Lung microvascular endothelial cell (primary cell): ENCODE results near the gene PSRC1. TPM values are rescaled to one million over a fixed set of nuclear protein-coding genes. Genes with fewer than 3 reads are reported as not detected.
A peak's percentile ranks its signal among the peaks of the same experiment; 100 is the strongest.
"Not testable (repeated sequence)": the region's sequence is repeated elsewhere in the genome, so short reads cannot be mapped to it uniquely, and the experiment has no call there.

Source experiments
- DNase-seq, 2 donors: peaks; one replicate each; pipeline versions ENCODE4 v3.0.0 to v3.0.0-alpha.2; 2010; ENCODE audit warnings: low read depth in 2 of 2
- total RNA-seq: library from RNA; depleted of rRNA; stranded (reverse); fragments of >200 nt; gene quantifications from 2 replicates; pipeline ENCODE4 v1.2.1, GENCODE V29; 2014

PSRC1 gene
- 0.79 and 2.8 TPM in 2 replicates for total RNA-seq

DNA sequence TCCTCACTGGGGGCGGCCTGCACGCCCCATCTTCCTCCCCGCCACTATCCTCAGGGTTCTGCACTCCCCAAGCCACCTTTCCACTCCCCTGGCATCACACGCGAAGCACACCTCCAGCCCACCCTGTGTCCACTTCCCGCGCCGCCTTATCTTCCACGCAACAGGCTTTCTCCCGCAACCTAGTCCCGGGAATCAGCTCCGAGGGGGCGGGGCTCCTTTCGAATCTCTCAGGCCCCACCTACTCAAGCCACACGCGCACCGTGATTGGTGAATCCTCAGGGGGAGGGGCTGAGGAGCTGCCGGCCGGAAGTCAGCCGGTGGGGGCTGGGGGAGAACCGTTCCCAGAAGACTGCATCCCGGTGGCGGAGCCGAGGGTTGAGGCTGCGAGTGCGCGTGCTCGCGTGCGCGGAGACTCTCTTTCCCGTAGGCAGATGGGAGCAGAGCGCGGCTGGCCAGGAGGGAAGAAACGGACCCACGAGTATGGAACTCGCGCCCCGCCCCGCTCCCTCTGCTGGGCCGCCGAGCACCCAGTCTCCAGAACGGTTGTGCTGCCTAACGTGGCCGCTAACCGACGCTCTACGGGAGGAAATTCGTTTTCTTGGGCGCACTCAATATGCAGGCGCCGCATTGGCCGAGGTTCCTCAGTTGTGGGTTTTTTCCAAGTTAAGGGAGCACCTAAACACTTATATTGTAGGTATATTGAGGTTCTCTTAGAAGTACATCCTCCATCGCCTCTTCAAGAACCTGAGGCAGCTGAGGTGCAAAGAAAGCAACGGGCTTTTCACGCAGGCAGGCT lies at the start of gene PSRC1:
Gene PSRC1, minus strand, starts transcription at position 194 of the 796 bp plus-strand sequence.
- DNase-seq = peak; percentile 87 to 96

DNA sequence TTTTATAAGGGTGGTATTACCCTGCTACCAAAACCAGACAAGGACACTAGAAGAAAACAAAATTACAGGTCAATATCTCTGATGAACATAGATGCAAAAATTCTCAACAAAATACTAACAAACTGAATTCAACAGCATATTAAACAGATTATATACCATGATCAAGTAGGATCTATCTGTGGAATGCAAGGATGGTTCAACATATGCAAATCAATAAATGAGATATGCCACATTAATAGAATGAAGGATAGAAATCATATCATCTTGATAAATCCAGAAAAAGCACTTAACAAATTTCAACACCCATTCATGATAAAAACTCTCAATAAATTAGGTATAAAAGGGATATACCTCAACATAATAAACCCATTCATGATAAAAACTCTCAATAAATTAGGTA lies 48.2 kb upstream of the PSRC1 start:
- DNase-seq = no peak

DNA sequence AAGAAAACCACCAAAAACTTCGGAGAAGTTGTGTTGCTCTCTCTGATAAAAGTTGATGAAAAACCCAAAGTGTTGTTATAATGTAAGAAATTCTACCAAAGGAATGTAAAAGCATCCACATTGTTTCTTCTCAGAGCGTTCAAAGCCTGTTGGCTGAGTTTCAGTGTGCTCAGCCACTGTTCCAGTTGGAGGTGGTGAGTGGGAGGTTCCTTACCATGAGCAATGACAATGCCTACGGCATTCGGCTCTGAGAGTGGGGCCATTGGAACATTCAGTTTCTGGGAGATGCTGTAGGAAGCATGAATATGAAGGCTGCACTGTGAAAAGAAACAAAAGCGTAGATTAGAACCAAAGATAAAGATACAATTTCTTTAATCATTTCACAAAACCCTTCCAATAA lies 44.3 kb upstream of the PSRC1 start:
- no peak for DNase-seq

DNA sequence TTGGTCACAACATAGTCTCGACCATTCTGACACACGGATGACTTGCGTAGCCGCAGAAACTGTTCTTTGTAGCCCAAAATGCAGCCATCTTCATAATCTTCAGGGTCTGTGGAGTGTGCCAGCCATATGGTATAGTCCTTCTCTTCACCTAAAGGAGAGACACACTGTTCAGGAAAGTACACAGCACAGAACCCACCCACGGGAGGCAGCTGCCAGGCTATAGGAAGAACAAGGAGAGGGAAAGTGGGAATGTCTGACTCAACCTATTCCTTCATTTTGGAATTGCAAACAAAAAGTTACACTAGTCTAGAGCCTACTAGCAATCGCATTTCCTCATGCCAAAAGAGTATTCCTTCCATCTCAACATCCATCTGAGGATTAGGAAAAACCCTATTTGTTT lies 40.0 kb upstream of the PSRC1 start:
- no peak for DNase-seq

DNA sequence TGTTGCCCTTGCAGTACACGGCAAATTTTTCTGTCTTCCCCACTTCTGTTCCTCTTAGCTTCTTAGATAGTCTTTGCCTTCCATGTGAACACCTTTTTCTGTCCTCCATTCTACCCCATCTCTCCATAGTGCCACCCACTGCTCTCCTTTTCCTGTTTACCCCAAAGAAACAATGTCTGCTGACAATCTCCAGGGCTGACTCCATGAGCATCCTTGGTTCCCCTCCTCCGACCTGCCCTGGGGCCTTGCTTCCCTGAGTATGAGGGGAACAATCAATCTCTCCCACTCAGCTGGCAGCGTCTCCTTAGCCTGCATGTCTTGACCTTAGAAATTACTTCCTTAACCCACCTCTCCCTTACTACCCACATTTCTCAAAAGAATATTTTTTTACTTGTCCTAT lies 36.2 kb upstream of the PSRC1 start:
- DNase-seq = no peak

DNA sequence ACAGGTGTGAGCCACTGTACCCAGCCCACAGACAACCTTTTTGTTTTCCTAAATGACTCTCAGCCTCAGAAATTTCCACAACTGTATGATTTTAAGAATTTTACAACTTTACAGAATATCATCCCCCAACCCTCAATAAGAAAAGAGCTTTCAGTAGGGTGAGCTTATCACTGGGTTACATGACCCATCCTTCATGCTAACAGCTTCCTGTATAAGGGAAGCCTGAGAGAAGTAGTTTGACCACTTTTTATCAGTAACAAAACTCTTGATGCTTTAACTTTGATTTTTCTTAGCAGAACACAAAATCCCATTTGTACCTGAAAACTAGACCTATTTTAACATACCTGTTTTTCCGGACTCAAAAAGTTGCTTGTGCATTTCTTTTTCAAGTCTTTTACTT lies 33.6 kb upstream of the PSRC1 start:
- DNase-seq = no peak

- no peak for DNase-seq
Observed at GRCh38 chr1:109315288-109315687, 32.3 kb upstream of the PSRC1 start.

DNA sequence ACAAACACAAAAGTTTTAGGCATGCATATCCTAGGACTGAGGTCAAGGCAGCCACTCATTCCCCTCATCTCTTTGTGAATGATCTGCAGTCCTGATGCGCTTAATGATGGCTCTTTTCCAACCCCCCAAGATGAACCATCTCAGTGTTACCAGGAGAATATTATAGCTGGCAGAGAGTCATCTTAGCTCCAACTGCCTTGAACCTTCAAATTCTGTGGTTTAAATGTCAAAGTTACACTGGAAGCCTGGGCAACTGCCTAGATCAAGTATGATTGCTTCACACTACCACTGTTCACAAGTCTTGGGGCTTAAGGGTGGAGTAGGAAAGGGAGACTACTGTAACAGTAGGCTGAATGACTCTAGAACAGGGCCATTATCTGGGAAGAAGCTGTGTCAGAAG lies 31.9 kb upstream of the PSRC1 start:
- no peak for DNase-seq

GRCh38 chr1:109312978-109313775 lies 30.2 kb upstream of the PSRC1 start:
- no peak for DNase-seq

- DNase-seq = no peak
Observed at GRCh38 chr1:109312246-109312645, 29.3 kb upstream of the PSRC1 start.

- DNase-seq = no peak
Observed at GRCh38 chr1:109309347-109309746, 26.4 kb upstream of the PSRC1 start.

DNA sequence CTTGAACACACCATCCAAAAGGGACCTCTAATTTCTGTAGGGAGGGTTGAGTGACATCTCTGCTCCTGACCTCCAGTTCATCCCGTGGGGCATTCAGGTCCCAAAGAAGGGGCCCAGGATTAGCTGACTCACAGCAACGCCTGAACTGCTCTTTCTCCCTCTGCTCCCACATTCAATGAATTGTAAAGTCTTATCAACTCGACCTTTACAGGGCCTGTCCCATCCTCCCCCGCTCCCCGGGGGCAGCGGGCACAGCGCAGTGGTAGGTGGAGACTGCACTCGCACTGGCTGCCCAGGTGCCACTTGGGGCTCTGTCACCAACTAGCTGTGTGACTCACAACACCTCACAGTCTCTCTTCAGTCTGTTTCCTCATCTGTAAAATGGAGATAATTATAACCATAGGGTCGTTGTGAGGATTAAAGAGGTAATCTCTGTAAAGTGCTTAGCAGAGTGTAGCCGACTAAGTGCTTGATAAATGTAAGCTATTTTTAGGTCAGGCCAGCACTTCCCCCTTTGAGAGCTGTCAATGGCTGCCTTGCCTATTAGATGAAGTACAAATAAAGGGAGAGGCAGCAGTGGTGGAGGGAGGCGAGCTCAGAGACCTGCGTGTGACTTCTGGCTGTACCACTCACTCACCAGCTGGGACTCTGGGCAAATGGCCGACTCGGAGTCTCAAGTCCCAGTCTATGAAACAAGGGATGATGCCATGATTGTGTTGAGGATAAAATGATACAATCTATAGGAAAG lies 24.5 kb upstream of the PSRC1 start:
- DNase-seq = no peak

DNA sequence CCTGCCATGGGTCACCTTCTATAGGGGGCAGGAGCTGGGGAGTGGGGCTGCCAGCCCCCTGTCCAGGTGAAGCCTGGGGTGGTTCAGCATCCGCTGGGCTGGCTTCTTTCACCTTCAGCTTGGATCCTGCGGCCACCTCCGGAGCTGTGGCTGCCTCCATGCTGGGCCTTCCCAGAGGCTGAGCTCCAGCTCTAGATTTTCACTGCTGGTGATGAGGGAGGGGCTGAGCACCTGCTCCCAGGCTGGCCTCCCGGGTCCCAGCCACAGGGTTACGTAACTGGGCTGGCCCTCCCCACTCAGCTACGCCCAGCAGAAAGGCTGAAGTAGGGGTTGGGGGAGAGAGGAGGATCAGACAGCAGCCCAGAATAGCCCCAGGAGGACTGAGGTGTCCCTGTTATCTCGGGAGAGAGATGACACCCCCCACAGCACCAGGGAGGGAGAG lies 23.9 kb upstream of the PSRC1 start, which contains the start of gene MYBPHL:
Gene MYBPHL, minus strand, starts transcription at position 180 of the 442 bp plus-strand sequence. Its CDS starts 20 bp downstream, at position 160.
- DNase-seq = no peak

DNA sequence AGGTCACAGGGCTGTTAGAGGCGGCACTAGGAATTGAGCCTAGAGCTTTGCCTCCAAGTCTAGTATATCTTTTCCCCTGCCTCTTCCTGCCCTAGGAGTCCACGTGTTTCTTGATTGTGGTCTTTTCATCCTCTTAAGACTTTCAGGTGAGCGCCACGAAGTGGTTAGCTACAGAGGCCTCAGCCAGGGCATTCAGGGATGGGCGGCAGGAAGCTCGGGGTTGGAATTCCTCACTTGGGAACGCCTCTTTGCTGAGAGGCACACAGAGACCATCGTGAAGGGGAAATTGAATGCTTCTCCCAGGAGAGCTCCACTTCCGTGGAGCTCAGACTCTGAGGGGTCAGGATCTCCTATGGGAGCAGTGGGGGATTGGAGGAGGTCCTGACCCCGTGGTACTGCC lies 23.0 kb upstream of the PSRC1 start:
- not testable (repeated sequence) for DNase-seq

DNA sequence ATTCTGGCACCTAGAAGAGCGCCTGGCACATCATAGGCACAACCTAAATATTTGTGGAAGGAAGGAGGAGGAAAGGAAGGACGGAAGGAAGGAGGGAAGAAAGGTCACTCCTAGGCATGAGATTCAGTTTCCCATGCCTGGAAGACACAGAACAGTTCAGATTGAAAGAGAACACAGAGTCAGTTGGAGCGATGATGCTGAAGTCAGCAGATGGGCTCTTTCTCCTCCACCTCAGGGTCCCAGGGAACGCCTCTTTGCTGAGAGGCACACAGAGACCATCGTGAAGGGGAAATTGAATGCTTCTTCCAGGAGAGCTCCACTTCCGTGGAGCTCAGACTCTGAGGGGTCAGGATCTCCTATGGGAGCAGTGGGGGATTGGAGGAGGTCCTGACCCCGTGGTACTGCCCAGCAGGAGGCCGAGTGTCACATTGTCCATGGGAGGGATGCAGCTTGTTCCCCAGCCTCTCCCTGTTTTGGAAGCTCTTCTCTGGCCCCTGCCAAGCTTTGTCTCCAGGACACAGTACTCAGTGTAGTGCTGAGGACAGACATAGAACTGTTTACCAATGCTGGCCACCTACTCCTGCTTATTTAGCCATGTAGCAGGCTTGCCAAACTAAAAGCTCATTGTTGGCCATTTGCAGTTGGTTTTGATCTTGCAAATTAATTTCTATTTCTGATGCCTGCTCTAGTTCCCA lies 21.4 kb upstream of the PSRC1 start:
- no peak for DNase-seq

- no peak for DNase-seq
Observed at GRCh38 chr1:109301874-109302273, 18.9 kb upstream of the PSRC1 start.

- DNase-seq = no peak
Observed at GRCh38 chr1:109300650-109301151, 17.8 kb upstream of the PSRC1 start.

- peak; percentile 24 to 74 for DNase-seq
Observed at GRCh38 chr1:109299558-109300343, 16.8 kb upstream of the PSRC1 start.

DNA sequence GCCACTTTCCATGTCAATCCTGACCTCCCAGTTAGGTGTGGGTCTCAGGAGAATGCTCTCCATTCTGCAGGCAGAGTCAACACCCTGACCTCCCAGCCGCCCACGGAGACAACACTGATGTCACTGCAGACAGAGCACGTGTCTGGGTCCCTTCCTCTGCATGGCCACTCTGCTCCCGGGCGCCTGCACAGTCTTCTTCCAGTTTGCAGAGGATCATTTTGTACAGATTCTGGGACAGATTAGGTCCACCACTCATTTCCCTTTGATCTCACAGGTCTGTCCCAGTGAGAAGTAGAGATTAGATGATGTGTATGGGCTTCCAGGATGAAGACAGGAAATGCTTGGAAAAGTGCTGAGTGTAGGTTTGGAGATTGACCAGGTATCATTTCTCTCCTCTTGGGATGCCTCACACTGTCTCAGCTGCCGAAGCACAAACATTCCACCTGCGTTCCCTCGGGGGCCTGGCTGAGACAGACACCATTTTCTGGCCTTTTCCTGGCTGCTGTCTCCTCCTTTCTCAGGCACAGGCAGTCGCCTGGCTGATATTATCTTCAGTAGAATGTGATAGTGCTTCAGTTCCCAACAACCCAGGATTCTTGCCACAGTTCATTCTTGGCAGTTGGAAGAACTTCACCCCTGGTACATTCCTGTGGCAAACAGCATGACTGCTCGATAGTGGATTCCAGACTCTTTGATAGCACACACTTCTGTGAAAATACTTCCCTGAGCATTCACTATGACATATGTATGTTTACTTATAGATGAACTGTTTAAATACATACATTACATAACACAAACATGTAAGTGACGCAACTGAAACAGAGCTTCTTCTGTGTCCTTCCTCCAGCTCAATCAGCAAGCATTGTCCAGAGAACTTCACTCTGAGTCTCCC lies 16.0 kb upstream of the PSRC1 start:
- peak; percentile 23 to 35 for DNase-seq
